ENCODE data around the gene SLC6A11.
A peak's percentile ranks its signal among the peaks of the same experiment; 100 is the strongest.

Gene SLC6A11

DNA sequence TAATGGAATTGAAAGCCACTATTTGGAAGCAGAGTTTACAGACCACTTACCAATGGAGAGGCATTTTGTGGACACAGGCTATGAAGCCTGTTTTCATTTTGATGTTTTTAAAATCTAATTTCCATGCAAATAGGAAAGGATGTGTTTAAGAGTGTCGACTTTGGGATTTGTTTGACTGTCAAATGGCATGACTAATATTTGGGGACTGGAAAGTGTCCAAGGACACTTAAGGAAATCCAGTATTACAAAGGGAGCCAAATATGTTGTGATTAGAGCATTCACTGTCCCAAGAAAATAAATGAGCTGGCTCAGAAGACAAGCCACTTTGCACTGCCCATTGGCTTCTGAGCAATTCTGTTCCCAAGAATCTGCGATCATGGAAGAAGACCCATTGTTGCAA, 34.0 kb upstream of the SLC6A11 start:
- no peak for DNase-seq
- TF ChIP-seq, protein P1, sequence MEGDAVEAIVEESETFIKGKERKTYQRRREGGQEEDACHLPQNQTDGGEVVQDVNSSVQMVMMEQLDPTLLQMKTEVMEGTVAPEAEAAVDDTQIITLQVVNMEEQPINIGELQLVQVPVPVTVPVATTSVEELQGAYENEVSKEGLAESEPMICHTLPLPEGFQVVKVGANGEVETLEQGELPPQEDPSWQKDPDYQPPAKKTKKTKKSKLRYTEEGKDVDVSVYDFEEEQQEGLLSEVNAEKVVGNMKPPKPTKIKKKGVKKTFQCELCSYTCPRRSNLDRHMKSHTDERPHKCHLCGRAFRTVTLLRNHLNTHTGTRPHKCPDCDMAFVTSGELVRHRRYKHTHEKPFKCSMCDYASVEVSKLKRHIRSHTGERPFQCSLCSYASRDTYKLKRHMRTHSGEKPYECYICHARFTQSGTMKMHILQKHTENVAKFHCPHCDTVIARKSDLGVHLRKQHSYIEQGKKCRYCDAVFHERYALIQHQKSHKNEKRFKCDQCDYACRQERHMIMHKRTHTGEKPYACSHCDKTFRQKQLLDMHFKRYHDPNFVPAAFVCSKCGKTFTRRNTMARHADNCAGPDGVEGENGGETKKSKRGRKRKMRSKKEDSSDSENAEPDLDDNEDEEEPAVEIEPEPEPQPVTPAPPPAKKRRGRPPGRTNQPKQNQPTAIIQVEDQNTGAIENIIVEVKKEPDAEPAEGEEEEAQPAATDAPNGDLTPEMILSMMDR (IDR thresholded peaks at IDR 0.05; ENCODE audit: low read depth, low read length, missing control alignments) = no peak
- Histone ChIP-seq H3K27me3 (replicated peaks) (no peaks in the 10 kb centered on the region), H3K27ac (no peak overlapping the region), H3K4me3 (ENCODE audit: low read depth, low read length) (no peak overlapping the region), H3K36me3 (replicated peaks) (no peaks in the 10 kb centered on the region)
- in situ Hi-C loops (cut with HindIII; ENCODE audit: low pct_ligation_motif_present, low sequenced_read_pairs) = no loop called here

DNA sequence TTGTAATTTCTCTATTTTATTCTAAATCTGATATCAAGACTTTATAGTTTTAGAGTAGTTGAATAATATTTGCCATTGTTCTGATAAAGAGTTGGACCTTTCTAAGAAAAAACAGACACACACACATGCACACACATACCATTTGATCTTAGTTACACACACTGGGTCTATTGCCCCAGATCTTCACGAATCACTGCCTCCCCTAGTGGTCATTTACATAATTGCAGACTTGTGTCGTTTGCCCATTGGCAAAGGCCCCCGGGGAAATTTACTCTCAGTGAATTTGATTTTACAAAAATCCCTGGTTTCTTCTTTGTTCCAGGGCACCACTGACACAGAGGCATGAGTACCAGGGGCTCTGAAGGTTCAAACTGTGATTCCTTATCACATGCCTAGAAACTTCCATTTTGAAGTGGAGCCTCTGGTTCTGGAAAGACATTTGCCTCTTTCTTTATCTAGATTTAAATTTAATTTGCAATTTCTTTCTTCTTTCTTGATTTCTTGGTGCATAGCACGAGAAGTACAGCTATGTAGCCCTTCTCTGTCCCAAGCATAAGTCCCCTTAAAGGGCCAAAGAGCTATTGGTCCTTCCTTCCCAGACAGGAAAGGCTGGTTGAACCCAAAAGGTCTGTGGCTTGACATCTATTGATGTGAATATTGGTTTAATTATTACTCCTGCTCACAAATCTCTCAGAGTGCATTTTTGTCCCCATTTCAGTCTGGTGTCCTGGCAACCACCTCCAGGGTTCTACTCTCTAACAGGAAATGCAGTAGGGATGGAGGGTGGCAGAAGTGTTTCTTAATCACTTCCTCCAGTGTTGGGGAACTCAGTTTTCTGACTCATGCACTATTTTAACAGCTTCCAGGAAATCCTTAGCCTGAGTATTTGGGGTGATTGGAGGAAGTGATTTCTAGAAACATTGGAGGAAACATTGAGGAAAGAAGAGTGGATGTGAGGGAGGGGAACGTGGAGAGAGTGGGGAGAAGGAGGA, 32.4 kb upstream of the SLC6A11 start:
- H3K27me3 ChIP-seq (replicated peaks) = no peaks in the 10 kb centered on the region
- DNase-seq = peak; percentile 19
- H3K27ac ChIP-seq = no peak overlapping the region
- no peak overlapping the region for H3K4me3 ChIP-seq (ENCODE audit: low read depth, low read length)
- in situ Hi-C loops (cut with HindIII; ENCODE audit: low pct_ligation_motif_present, low sequenced_read_pairs) = no loop called here
- TF ChIP-seq, protein P1 (IDR thresholded peaks at IDR 0.05; ENCODE audit: low read depth, low read length, missing control alignments) = peak; percentile 80
- H3K36me3 ChIP-seq (replicated peaks) = no peaks in the 10 kb centered on the region

DNA sequence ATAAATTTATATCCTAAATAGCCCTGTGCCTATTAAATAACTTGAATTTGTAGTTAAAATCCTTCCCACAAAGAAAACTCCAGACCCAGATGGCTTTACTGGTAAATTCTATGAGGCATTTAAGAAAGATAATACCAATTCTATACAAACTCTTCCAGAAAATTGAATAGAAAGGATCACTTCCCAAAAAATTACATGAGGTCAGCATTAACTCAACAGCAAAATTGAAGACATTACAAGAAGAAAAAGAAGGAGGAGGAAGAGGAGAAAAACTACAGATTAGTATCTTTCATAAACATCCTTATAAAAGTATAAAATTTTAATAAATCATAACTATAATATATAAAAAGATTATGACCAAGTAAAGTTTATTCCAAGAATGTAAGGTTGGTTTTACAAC, 29.4 kb upstream of the SLC6A11 start:
- TF ChIP-seq, protein P1 (IDR thresholded peaks at IDR 0.05; ENCODE audit: low read depth, low read length, missing control alignments) = no peak
- no peak for DNase-seq
- no peaks in the 10 kb centered on the region for H3K27me3 ChIP-seq (replicated peaks)
- no peak overlapping the region for H3K4me3 ChIP-seq (ENCODE audit: low read depth, low read length)
- no peaks in the 10 kb centered on the region for H3K36me3 ChIP-seq (replicated peaks)
- no peak overlapping the region for H3K27ac ChIP-seq
- in situ Hi-C loops (cut with HindIII; ENCODE audit: low pct_ligation_motif_present, low sequenced_read_pairs) = no loop called here

DNA sequence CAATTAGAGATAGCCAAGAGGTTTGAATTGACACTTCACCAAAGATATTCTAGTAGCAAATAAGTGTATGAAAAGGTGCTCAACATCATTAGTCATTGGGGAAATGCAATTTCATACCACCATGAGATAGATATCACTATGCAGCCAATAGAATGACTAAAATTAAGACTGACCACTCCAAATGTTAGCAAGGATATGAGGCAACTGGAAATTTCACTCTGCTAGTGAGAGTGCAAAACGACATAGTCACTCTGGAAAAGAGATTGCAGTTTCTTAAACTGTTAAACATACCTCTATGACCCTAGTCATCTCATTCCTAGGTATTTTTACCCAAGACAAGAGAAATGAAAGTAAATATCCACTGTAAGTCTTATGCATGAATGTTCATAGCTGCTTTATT, 27.6 kb upstream of the SLC6A11 start:
- no peak for DNase-seq
- in situ Hi-C loops (cut with HindIII; ENCODE audit: low pct_ligation_motif_present, low sequenced_read_pairs) = no loop called here
- TF ChIP-seq, protein P1 (IDR thresholded peaks at IDR 0.05; ENCODE audit: low read depth, low read length, missing control alignments) = no peak

GRCh38 chr3:10790713-10791112, 25.3 kb upstream of the SLC6A11 start:
- H3K36me3 ChIP-seq (replicated peaks) = no peaks in the 10 kb centered on the region
- TF ChIP-seq, protein P1 (IDR thresholded peaks at IDR 0.05; ENCODE audit: low read depth, low read length, missing control alignments) = no peak
- H3K4me3 ChIP-seq (ENCODE audit: low read depth, low read length) = no peak overlapping the region
- no peaks in the 10 kb centered on the region for H3K27me3 ChIP-seq (replicated peaks)
- H3K27ac ChIP-seq = no peak overlapping the region
- DNase-seq = no peak
- in situ Hi-C loops (cut with HindIII; ENCODE audit: low pct_ligation_motif_present, low sequenced_read_pairs) = no loop called here

More for the DNA sequence above, 27.6 kb upstream of the SLC6A11 start:
- H3K4me3 ChIP-seq (ENCODE audit: low read depth, low read length) = no peak overlapping the region
- no peaks in the 10 kb centered on the region for H3K36me3 ChIP-seq (replicated peaks)
- H3K27ac ChIP-seq = no peak overlapping the region
- H3K27me3 ChIP-seq (replicated peaks) = no peaks in the 10 kb centered on the region
